Measurements from ENCODE around the gene HPGD.

HPGD gene

GRCh38 chr4:174532445-174532844 is 10.2 kb upstream of the HPGD start:
- no peak overlapping the region for H3K4me3 ChIP-seq (ENCODE audit: control insufficient read depth, low read depth, low read length)
- no peak for DNase-seq (ENCODE audit: low read depth)
- TF ChIP-seq CTCF (conservative IDR thresholded peaks at IDR 0.05; ENCODE audit: control insufficient read depth, insufficient read depth, low read depth, low read length) = no peak

GRCh38 chr4:174531486-174531885 is 9.2 kb upstream of the HPGD start:
- no peak for DNase-seq (ENCODE audit: low read depth)
- TF ChIP-seq CTCF (conservative IDR thresholded peaks at IDR 0.05; ENCODE audit: control insufficient read depth, insufficient read depth, low read depth, low read length) = no peak
- H3K4me3 ChIP-seq (ENCODE audit: control insufficient read depth, low read depth, low read length) = no peak overlapping the region

GRCh38 chr4:174528226-174528625 is 5.9 kb upstream of the HPGD start:
- peak; percentile 22 for DNase-seq (ENCODE audit: low read depth)
- no peak overlapping the region for H3K4me3 ChIP-seq (ENCODE audit: control insufficient read depth, low read depth, low read length)
- no peak for TF ChIP-seq CTCF (conservative IDR thresholded peaks at IDR 0.05; ENCODE audit: control insufficient read depth, insufficient read depth, low read depth, low read length)

- TF ChIP-seq CTCF (conservative IDR thresholded peaks at IDR 0.05; ENCODE audit: control insufficient read depth, insufficient read depth, low read depth, low read length) = no peak
- H3K4me3 ChIP-seq (ENCODE audit: control insufficient read depth, low read depth, low read length) = no peak overlapping the region
- no peak for DNase-seq (ENCODE audit: low read depth)
These were observed 4.4 kb upstream of the HPGD start for GRCh38 chr4:174526731-174527130.

GRCh38 chr4:174524242-174524641 is 2.0 kb upstream of the HPGD start:
- TF ChIP-seq CTCF (conservative IDR thresholded peaks at IDR 0.05; ENCODE audit: control insufficient read depth, insufficient read depth, low read depth, low read length) = no peak
- no peak overlapping the region for H3K4me3 ChIP-seq (ENCODE audit: control insufficient read depth, low read depth, low read length)

GRCh38 chr4:174523025-174523693 is 871 bp upstream of the HPGD start:
- H3K4me3 ChIP-seq (ENCODE audit: control insufficient read depth, low read depth, low read length) = peak overlapping the region; percentile 42
- DNase-seq (ENCODE audit: low read depth) = peak; percentile 37
- TF ChIP-seq CTCF (conservative IDR thresholded peaks at IDR 0.05; ENCODE audit: control insufficient read depth, insufficient read depth, low read depth, low read length) = no peak

More at GRCh38 chr4:174524242-174524641, 2.0 kb upstream of the HPGD start:
- no peak for DNase-seq (ENCODE audit: low read depth)

GRCh38 chr4:174521800-174522182 is 497 bp downstream of the HPGD start:
- peak overlapping the region; percentile 42 for H3K4me3 ChIP-seq (ENCODE audit: control insufficient read depth, low read depth, low read length)
- no peak for TF ChIP-seq CTCF (conservative IDR thresholded peaks at IDR 0.05; ENCODE audit: control insufficient read depth, insufficient read depth, low read depth, low read length)
- DNase-seq (ENCODE audit: low read depth) = no peak
